Epithelial cell of prostate (primary cell): ENCODE data around the gene IGF2BP2.
A peak's percentile ranks its signal among the peaks of the same experiment; 100 is the strongest.
"Not testable (repeated sequence)": the region's sequence is repeated elsewhere in the genome, so short reads cannot be mapped to it uniquely, and the experiment has no call there.

Source experiments
- DNase-seq: peaks from one replicate; pipeline ENCODE4 v3.0.0-alpha.2; 2011; ENCODE audit warnings: low read depth, low spot score
- H3K27ac ChIP-seq: fragments of 450-650 bp; 2 replicates; pipeline ENCODE4 v1.5.1; 2017; ENCODE audit warnings: mild to moderate bottlenecking

IGF2BP2 gene

DNA sequence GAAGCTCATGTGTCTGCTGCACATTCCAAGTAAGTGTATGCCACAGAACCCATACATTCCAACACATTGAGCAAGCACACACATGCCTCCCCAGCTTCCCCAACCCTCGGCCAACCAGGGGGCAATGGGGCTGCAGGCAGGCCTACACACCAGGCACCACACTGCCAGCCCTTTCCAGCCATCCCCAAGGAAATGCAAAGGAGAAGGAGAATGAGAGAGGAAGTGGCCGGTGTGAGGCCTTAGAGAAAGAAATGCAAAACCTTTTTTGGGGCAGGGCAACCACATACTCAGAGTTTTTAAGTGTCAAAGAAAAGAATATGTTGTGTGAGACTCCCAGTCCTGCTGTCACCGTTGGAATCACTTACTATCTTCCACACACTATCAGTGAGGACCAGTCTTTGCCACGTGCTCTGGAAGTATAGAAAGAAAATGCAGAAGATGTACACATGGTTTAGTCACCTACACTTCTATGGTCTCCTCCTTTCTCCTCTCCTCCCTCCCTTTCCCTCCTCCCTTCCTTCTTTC is 11.1 kb downstream of the IGF2BP2 start:
- no peak for DNase-seq
- H3K27ac ChIP-seq, result peak overlapping the region; percentile 28

DNA sequence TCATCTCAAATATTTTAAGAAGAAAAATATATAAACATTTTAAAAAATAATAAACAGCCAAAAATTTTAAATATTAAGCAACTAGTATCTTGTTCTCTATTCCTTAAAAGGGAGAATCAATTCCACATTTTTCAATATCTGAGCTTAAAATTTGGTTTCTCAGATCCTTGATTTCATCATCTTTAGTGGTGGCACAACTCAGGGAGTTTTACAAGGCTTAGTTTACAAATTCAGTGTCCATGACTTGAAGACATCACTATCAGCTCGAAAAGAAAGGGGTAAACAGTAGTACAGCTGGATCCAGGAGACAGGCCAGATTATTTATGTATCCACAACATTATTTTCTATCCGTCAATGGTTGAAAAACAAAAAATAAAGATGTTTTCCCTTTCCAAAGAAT is 11.6 kb downstream of the IGF2BP2 start:
- DNase-seq, result no peak
- peak overlapping the region; percentile 28 for H3K27ac ChIP-seq

DNA sequence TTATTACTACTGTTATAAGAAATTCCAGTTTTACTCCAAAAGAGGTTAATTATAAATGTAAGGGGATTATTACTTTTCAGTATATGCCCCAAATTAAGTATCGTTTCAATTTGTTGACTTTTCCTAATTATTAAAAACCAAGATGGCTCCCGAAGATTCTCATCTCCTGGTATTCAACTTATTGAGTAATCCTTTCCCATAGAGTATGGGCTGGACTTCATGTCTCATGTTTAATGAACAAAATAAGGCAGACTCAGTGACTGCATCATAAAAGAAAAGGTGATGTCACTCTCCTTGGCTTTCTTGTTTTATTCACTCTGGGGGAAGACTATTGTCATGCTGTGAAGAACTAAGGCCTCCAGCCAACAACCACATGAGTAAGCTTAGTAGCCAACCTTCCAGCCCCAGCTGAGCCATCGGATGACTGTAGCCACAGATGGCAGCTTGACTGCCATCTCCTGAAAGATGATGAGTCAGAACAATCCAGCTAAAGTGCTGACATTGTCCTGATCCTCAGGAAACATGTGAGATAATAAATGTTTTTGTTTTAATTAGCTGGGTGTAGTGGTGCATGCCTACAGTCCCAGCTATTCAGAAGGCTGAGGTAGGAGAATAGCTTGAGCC is 17.3 kb downstream of the IGF2BP2 start:
- peak overlapping the region; percentile 42 for H3K27ac ChIP-seq
- DNase-seq, result peak; percentile 98

DNA sequence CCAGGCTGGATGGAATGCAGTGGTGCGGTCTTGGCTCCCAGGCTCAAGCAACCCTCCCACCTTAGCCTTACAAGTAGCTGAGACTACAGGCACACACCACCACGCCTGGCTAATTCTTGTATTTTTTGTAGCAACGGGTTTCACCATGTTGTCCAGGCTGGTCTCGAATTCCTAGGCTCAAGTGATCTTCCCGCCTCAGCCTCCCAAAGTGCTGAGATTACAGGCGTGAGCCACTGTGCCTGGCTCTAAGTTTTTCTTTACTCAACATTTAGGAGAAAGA is 26.1 kb downstream of the IGF2BP2 start:
- peak overlapping the region; percentile 89 for H3K27ac ChIP-seq
- DNase-seq, result not testable (repeated sequence)

DNA sequence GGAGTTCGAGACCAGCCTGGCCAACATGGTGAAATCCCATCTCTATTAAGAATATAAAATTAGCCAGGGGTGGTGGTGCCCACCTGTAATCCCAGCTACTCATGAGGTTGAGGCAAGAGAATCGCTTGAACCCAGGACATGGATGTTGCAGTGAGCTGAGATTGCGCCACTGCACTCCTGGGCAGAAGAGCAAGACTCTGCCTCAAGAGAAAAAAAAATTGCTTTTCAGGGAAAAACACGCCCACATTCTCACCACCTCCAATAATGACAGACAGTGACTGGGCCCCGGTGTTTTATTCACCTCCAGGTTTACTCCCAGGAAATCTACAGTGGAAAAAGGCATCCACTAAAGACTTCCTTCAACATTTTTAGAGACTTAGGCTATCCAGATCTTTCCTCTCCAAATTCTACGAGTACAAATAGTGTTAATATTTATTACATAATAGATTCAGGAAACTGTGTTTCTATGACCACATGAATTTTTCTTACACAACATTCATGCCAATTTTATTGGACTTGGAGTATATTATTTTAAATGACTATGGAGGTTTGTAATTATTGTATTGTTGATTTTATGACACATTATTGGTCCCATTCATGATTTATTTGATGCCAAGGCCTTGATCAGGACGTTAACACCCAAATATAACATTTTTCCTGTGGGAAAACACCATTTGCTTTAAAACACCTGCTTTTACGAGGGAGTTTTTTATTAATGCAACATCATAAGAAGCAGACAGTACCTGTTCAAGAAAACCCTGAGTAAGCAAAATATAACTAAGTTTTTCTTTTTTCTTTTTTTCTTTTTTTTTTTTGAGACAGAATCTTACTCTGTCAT is 26.6 kb downstream of the IGF2BP2 start:
- H3K27ac ChIP-seq, result peak overlapping the region; percentile 89
- no peak for DNase-seq

DNA sequence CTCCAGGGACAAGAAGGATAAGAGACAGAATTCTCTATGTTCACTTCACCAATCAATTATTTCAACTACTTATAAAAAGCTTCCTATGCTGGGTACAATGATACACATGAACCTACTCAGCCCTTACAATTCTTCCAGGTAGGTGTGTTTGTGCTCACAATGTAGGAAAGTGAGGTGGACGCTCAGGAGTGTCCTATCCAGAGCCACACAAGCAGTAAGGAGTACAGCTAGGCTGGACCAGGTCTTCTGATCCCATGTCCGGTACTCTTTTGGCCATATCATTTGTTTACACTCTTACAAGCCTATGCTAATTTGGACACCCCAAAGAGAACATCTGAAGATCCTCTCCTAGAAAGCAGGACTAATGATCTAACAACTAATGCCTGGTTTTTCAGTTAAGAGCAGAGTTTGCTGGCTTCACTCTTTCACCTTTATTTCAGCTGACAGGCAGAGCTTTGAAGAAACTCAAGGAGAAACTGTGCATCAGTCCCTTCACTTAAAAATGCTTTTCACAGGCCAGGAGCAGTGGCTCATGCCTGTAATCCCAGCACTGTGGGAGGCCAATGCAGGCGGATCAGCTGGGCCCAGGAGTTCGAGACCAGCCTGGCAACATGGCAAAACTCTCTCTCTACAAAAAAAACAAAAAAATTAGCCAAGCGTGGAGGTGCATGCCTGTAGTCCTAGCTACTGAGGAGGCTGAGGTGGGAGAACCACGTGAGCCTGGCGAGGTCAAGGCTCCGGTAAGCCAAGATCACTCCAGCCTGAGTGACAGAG is 27.5 kb downstream of the IGF2BP2 start:
- no peak for DNase-seq
- peak overlapping the region; percentile 89 for H3K27ac ChIP-seq

DNA sequence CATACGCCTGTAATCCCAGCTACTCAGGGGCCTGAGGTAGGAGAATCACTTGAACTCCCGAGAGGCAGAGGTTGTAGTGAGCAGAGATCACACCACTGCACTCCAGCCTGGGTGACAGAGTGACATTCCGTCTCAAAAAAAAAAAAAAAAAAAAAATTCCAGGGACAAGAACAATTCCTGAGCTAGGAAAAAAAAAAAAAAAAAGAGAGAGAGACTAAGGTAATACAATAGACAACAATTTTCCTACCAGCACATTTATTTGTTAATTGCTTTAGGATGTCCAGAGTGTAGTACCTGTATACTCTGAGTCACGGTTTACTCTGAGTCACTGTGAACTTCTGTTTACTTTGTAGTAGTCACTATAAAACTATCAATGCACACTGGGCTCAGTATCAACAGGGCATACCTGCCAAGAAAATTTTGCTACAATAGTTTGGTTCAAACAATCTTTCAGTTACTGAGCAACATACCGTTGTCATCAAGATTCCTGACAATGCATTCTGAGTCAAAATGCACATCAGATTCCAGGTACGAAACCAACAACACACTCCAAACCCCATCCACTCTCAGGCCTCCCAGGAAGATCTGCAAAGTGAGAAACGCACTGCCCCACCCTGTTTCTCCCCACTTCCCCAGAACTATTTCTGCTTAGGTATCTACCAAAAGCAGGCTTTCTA is 28.3 kb downstream of the IGF2BP2 start:
- peak overlapping the region; percentile 89 for H3K27ac ChIP-seq
- peak; percentile 96 for DNase-seq

DNA sequence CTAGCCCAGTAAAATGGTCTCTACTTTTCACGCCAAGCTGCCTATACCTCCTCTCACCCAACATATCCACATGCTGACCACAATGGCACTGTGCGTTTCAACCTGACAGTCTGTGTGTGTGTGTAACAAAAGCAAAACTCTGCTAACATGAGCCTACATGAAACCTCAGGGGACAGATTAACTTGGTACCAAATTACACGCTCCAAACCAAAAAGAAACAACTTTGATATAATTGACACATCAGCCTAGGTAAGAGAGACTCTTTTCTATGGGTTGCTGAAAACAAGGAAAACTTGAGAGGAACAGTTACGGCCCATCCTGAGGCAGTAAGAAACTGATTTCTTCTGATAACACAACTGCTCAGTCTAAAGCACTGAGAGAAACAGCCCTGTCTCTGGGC is 31.5 kb downstream of the IGF2BP2 start:
- no peak overlapping the region for H3K27ac ChIP-seq
- no peak for DNase-seq

DNA sequence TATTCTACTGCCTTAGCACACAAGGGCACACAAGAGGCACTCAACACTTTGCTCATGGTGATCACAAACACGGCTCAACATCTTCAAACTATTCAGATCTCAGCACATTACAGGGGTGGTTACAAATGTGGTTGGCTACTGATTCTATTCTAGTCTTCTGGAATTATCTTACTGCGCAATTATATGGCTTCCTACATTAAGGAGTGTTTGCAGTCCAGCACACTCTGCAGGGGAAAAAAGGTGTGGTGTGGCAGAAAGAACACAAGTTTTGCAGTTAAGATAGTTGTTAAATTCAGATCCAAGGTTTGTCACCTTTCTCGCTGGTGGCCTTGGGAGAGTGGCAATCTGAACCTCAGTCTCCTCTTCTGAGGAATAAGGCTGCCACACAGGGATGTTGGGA is 31.9 kb downstream of the IGF2BP2 start:
- no peak for DNase-seq
- H3K27ac ChIP-seq, result no peak overlapping the region

DNA sequence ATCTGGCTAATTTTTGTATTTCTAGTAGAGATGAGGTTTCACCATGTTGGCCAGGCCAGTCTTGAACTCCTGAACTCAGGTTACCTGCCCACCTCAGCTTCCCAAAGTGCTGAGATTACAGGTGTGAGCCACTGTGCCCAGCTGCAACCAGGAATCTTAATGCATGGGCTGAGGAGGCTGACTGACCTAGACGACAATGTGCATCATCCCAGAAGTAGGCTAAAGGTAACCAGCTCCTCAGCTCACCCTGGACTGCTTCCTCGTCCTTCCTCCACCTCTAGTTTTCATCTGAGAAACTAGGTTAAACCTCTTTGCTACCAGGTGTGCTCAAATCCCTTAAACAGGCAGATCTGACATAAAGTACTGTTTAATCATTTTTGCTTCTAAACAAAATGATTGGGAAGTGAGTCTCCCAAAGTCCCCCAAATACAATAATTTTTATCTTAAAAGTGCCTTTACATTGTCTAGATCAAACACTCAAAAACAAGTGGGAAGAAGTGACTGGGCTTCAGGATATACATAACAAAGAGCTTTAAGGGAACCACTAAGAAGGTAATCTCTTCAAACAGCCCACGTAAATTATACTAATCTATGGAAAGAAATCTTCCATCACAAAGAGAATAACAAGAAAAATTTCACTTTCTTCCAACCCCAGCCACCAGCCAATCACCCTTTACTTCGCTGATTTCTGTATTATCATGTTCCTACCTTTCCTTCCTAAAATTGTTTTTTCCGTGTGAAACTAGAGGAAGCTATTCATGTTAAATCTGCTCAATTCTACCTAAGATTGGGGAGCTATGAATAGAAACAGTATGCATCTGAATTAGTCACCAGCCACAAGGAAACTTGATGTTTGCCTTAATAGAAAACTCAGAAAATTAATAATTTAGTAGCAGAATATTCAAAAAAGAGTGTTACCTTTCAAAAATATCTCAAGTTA is 34.7 kb downstream of the IGF2BP2 start:
- no peak for DNase-seq
- H3K27ac ChIP-seq, result peak overlapping the region; percentile 0

DNA sequence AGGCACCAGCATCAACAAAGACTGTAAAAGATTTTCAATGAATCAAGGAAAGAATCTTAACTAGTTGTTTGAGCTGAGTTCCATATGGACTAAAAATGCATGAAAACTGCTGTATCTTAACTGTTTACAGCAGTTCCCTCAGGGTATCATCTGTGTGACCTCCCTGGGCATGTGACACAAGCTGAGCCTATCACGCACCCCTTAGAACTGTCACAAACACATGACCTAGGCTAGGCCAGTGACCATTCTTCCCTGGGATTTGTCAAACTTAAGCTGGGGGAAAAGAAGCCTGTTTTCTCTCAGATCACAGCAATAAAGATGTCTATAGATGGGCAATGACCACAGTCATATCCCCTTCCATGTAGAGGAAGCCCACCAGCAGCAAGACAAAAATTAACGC is 35.7 kb downstream of the IGF2BP2 start:
- no peak for DNase-seq

DNA sequence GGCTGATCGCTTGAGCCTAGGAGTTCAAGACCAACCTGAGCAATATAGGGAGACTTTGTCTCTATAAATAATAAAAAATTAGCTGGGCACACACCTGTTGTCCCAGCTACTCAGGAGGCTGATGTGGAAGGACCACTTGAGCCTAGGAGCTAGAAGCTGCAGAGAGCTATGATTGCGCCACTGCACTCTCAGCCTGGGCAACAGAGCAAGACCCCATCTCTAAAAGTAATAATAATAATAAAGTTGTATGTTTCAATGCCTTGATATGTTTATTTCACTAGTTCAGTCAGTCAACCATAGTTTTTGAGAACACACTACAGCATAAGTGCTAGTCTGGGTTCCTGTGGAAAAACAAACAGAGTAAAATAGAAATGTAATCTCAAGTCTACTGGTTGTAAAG is 36.5 kb downstream of the IGF2BP2 start:
- no peak overlapping the region for H3K27ac ChIP-seq
- no peak for DNase-seq

More for the DNA sequence above, 35.7 kb downstream of the IGF2BP2 start:
- no peak overlapping the region for H3K27ac ChIP-seq

DNA sequence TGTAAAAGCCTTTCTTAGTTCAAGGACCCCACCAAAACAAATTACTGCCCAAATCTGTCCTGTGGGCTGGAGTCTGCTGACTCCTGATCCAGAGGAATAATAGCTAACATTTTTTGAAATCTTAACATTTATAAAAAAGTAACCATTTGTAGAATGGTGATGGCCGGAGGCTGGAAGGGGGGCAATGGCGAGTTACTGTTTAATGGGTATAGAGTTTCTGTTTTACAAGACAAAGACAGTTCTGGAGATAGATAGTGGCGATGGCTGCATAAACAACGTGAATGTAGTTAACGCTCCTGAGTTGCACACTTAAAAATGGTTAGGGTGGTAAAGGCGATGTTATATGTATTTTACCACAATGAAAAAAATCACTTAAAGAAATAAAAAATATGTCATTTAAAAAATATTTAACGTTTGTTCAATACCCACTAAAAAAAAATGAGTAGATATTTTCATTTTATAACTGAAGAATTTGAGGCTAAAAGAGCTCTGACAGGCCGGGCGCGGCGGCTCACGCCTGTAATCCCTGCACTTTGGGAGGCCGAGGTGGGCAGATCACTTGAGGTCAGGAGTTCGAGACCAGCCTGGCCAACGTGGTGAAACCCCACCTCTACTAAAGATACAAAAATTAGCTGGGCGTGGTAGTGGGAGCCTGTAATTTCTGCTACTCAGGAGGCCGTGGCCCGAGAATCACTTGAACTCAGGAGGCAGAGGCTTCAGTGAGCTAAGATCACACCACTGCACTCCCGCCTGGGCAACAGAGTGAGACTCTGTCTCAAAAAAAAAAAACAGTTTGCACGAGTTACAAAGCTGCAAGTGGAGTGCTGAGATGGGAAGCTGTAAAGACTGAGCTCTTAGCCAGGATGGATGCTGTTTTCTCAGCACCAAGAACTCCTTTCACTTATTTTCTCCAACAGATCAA is 37.6 kb downstream of the IGF2BP2 start:
- no peak for DNase-seq
- H3K27ac ChIP-seq, result peak overlapping the region; percentile 37

DNA sequence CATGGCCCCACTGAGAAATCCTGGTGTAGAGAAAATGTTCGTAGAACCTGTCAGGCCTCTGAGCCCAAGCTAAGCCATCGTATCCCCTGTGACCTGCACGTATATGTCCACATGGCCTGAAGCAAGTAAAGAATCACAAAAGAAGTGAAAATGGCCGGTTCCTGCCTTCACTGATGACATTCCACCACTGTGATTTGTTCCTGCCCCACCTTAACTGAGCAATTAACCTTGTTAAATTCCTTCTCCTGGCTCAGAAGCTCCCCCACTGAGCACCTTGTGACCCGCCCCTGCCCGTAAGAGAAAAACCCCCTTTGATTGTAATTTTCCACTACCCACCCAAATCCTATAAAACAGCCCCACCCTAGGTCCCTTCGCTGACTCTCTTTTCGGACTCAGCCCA is 38.6 kb downstream of the IGF2BP2 start:
- peak overlapping the region; percentile 37 for H3K27ac ChIP-seq

DNA sequence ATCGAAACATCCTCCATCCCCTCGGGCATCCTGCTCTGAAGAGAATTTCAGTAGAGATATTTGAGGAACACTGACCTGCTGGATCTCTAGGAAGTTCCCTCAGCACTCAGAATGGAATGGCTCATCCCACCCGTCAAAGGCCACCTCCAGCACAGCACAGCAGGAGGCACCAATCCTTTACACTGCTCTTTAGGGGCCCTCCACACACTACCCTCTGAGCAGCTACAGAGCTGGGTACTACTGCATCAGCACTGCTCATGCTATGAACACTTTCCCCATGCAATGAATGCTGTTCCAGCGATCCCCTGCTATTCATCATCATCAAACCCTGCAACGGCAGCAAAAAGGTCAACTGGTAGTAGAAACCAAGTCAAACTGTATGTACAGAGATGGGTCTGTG is 40.5 kb downstream of the IGF2BP2 start:
- no peak for DNase-seq
- H3K27ac ChIP-seq, result no peak overlapping the region

More for the DNA sequence above, 38.6 kb downstream of the IGF2BP2 start:
- DNase-seq, result not testable (repeated sequence)

DNA sequence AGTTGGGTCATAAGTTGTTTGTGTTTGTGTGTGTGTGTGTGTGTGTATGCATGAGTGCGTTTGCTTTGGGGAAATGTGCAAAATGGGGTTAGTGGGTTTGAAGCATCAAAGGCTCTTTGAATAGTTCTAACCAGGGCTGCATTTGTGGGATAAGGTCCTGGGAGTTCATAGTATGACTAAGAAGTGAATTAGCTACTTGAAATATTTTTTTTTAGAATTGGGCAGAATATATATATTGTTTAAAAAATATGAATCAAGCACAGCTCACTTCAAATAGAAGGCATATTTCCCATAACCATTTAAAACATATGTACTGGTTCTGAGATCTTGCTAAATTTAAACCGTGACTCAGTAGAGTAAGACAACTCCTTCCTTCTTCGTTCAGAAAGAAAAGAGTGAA is 43.1 kb downstream of the IGF2BP2 start:
- no peak overlapping the region for H3K27ac ChIP-seq
- DNase-seq, result no peak

DNA sequence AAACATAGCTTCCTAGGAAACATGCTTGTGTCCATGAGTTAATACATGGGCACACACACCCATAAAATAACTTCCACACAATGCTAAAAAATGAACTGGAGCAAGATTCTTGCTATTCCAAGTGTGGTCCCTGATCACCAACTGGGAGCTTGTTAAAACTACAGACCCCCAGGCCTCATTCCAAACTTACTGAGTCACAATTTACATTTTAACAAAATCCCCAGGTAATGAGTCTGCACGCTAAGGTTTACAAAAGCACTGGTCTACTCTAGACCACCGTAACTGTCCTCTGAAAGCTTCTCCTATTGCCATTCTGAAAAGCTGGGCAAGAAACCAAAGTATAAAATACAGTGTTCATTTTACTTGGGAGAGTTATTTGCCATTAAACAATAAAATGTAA is 45.4 kb downstream of the IGF2BP2 start:
- H3K27ac ChIP-seq, result no peak overlapping the region
- DNase-seq, result no peak

DNA sequence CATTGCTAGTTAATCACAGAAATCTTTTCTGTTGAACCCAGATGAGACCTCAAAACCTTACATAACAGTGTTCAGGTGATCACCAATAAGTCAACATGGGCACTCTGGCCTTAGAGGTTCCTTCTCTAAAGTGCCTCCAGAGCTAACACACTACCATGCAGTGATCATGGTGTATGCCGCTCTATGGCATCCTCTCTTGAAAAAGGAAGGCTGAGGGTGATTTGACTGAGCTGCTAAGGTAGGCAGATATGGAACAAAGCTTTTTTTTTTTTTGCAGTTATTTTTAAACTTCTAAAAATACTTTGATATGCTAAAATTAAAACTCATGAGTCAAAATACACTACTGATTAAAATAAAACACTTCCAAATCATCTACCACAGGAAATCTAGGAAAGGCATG is 46.0 kb downstream of the IGF2BP2 start:
- no peak overlapping the region for H3K27ac ChIP-seq
- no peak for DNase-seq
